ENCODE measurements around the gene SLC35C1.
A peak's percentile ranks its signal among the peaks of the same experiment; 100 is the strongest.

SLC35C1 gene

DNA sequence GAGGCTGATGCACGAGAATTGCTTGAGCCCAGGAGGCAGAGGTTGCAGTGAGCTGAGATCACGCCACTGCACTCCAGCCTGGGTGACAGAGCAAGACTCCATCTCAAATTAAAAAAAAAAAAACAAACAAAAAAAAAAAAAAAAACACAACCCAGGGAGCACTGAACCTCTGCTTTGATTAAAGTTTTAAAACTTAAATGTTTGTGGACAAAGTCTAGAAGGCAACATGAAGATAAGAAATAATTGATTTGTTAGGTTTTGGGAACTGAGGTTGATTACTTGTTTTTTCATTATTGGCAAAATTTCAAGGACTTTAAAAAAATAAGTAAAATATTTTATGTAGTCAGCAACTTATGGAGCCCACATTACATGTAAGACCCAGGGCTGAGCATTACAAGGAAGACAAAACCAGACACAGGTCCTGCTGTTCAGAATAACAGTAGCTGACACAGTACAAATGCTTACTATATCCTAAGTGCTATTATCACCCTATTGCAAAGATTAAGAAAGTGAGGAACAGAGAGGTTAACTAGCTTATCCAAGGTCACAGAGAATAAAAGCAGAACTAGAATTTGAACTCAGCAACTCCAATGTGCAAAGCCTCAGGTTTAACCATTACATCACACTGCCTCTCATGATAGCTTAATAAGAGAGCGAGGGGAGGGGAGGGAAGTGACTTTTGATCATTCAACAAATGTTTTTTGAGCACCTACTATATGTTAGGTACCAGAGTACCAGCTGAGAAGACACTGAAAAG lies 40.1 kb downstream of the SLC35C1 start:
- no peak for DNase-seq (ENCODE audit: low read depth, low spot score)

DNA sequence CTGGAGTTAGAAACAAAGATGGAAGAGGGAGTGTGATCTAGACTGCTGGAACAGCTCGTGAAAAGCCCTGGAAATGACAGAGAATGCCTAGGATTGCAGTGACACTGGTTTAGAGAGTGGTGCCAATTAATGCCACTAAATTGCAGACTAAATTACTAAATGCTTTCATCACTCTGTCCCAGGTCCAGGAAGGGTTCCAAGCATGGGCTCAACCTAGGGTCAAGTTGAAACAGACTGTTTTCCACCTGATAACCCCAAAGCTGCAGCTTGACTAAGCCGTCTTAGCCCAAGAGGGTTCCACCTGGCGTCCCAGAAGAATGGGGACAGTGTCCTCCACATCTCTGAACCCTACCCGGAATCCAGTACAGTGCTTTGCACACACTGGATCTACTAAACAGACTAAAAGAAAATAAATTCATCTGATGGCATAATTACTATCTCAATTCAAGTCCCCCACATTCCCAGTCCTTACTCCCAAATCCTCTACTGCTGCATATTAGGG lies 41.3 kb downstream of the SLC35C1 start:
- no peak for DNase-seq (ENCODE audit: low read depth, low spot score)

DNA sequence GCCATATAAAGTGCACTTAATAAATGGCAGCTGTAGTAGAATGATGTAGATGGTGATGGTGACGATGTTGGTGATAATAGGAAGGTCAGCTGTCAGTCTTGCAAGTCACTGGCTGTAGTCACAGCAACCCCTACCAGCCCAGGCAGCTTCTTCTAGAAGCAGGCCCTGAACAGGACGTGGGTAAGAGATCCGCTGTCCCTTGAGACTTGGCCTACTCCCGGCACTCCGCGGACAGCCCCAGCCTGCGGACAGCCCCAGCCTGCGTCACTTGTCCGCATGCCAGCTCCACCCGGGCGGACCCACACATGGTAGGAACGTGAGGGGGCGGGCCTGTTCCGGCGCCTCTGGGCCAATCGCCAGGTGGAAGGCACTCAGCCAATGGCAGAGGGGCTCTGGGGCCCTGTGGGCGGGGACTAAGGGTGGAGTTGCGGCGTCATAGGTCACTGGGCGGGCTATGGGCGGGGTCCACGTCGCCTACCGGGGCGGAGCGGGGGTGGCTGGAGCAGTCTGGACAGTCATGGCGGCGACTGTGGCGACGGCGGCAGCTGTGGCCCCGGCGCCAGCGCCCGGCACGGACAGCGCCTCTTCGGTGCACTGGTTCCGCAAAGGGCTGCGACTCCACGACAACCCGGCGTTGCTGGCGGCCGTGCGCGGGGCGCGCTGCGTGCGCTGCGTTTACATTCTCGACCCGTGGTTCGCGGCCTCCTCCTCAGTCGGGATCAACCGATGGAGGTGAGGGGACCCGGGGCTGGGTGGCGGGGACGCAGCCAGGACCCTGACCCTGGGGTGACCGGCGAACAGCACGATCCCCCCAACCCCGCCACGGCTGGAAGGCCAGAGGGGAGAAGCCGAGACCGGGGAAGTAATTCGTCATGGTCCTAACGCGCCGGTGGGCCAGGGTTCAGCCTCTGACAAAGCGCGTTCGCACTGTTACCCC lies 42.3 kb downstream of the SLC35C1 start, which contains the start of gene CRY2:
CRY2 (plus strand) TSS at position 502 of the 937 bp plus-strand sequence; CDS start at position 518, 16 bp downstream.
- DNase-seq (ENCODE audit: low read depth, low spot score), result peak; percentile 95

DNA sequence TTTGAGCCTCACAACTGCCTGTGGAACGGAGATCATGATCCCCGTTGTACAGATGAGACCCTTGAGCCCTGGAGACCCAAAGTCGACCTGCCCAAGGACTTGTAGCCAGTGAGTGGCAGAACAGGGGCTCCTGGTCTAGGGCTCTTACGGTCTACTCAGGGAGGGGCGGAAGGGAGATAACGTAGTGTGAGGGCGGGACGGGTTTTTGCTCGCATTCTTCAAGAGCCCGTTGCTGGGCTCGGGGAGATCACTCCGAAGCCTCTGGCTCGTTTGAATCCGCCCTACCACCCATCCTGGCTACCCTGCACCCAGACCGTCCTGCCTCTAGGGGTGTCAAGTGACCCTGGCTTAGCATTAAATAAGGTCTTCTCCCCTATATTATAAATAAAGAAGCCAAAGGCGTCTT lies 43.0 kb downstream of the SLC35C1 start:
- DNase-seq (ENCODE audit: low read depth, low spot score), result no peak

DNA sequence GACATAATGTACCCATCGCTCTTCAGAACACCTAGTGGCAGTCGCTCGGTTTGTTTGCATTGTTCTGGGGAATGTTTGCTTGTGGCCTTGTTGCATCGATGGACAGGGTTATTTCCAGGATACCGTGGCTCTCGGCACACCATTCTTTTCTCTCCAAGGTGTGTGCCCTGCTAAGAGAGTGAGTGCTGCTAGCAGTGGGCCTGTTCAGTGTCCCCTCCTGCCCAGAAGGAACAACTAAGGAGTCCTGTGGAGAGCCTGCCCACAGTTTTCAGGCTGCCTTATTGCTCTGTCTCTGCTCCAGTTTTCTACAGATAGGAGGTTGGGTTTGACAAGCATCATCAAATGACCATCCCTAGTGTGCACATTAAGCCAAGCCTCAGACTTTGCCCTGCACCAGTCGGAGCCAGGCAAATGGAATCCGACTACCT lies 43.7 kb downstream of the SLC35C1 start:
- no peak for DNase-seq (ENCODE audit: low read depth, low spot score)

DNA sequence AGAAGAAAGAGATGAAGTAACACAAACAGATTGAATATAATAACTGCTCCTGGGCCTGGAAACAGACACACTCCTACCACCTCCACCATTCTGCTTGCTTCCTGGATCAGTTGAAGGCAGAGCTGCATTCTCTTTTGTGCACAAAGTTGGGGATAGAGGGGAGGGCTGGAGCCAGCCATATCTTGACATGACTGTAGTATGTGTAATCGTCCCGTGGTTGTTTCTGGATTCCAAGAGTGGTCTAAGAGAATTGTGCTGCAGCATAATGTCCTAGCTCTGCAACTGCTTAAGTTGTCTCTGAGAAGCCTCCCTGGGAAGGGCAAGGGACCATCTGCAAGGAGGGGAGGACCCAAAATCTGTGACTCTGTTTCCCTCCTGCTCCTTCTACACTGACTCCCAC lies 45.5 kb downstream of the SLC35C1 start:
- no peak for DNase-seq (ENCODE audit: low read depth, low spot score)

DNA sequence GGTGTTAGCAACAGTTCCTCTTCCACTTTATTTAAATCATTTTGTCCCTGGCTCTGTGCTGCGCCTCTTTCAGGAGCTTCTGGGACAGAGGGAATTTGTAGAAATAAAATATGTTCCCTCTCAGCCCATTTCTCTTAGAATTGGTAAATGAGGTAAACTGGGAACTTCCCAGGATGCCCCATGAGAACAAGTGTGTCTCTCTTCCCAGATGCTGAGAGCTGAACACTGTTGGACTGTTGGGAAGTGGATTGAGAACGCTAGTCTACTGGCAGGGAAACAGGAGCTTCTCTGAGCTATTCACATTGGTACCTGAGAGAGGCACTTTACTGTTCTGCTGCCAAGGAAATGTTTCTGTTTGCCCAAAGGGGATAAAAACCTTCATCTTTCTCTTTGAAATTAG lies 46.3 kb downstream of the SLC35C1 start:
- DNase-seq (ENCODE audit: low read depth, low spot score), result no peak

DNA sequence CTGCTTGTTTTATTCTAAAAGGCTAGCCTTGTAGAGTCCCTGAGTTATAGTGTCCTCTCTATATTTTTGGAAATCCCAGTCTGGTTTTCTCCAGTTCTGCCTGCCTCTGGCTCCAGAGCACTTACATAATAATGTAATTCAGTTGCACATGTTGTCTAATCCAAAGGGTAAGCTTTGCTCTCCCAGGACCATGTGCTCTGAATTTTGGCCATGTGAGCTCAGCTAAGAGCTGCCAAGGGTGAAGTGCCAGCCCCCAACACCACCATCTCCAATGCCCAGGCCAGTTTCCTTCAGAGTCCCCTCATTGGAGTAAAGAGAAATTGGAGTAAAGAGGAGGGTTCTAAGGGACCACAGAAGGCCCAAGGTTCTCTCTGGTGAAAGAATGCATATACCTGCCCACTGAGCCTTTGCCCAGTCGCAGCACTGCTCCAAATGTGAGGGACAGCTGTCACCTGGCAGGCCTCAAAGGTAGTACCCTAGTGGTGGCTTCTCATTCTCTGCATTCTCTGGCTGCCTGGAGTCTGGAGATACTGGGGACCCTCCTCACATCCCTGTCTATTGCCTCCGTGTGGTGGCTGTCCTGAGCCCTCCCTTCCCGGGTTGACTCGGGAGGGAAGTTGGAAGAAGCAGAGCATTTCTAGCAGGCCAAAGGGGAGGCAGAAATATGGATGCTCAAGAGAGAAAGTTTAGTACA lies 47.2 kb downstream of the SLC35C1 start:
- no peak for DNase-seq (ENCODE audit: low read depth, low spot score)

DNA sequence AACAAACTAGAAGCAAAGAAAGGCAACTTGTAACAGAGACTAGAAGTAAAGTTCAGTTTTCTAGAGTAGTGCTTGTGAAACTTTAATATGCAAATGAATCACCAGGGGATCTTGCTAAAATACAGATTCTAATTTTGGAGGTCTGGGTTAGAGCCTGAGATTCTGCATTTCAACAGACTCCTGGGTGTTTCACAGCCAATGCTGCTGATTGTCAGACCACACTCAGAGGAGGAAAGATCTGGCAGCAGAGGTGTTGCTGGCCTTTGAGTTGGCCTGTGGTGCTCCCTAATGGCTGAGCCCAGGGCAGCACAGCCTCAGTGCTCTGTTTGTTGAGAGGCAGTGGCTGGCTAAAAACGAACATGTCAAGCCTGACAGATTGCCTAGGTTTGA lies 47.8 kb downstream of the SLC35C1 start:
- no peak for DNase-seq (ENCODE audit: low read depth, low spot score)

DNA sequence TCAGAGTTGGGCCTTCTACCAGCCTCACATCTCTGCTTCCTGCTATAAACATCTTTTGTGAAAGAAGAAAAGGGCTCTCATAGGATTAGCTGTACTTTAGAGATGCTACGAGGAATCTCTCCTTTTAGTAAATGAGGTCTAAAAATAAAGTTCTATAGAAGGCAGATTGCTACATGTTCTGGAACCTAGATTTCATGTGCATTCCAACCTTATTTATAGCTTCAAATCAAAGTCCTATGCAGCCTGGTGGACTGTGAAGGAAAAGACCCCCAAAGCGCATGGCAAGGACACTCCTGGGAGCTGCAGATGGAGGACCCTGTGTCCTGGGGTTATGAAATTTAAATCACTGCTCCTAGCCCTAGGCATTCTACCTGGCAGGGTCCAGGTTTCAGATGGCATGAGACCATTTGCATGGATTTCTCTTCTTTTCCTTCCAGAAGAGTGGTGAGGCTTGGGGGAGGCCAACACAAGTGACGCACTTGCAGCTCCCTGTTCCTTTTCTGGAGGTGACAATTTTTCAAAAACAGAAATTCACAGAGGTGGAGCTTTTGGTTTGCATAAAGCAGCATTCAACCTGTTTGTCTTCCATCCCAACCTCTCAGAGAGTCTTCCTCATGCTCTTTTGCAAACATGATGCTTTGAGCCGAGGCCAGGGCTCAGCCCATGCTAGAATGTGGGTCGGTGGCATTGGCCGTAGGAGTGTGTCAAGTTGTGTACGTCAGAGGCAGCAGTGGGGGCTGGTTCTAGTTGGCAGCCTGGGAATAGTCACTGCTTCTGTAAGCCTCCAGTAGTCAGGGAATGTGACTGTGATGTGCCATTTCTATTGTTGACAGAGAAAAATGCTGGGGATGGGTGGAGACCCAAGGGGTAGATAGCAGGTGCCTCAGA lies 48.6 kb downstream of the SLC35C1 start:
- DNase-seq (ENCODE audit: low read depth, low spot score), result no peak

DNA sequence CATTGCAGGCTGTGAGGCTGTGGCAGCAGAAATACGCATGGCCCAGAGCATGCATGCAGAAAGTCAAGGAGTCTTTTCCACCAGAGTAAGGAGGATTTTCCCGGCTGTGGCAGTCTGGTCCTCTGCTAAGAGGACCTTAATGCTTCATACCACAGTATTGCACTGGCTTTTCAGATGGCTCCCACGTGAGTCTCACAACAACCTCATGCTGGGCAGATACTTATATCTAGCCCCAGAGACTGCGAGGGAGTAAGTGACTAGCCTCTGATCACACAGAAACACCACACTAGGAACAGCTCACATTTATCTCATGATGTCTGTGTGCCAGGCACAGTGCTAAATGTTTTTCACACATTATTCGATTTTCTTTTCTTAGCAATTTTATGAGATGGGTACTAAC lies 50.4 kb downstream of the SLC35C1 start:
- no peak for DNase-seq (ENCODE audit: low read depth, low spot score)

DNA sequence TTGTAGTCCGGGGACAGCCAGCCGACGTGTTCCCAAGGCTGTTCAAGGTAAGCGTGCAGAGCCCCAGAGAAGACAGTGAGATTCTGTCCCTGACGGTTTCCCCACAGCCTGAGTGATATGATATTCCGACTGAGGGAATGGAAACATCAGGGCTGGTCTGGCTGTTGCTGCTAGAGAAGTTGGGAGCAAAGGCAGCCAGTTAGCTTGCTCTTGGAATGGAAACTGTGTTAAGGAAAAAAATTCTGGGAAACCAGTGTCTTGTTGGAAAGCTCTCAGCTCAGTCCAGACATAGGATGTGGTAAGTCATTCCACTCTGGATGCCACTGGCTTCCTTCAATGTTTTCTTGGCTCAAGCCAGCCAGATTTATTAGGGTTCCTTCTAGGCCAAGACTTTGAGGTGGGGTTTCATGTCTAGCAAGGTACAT lies 51.1 kb downstream of the SLC35C1 start:
- DNase-seq (ENCODE audit: low read depth, low spot score), result no peak

DNA sequence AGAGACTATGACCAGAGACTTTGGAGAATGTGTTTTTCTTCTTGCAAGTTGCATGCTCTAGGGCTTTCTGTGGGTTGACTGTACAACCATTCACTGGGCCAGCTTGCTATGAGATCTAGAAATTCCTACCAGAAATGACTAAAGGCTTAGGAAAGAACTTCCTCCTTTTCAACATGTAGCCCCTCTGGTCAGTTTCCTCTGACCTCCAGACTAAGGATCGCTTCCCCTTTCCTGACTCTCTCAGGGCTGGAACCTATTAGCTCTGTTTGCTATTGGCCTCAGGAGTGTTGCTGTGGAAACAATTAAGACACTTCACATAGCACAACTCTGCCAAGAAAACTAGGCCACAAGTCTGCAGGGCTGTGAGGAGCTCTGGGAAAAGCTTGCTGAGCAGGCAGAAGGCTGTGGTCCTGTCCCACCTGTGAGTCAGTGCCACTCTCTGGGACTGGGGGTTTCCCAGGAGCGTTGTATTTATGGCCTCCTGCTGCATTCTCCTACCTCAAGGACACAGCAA lies 53.1 kb downstream of the SLC35C1 start:
- no peak for DNase-seq (ENCODE audit: low read depth, low spot score)

DNA sequence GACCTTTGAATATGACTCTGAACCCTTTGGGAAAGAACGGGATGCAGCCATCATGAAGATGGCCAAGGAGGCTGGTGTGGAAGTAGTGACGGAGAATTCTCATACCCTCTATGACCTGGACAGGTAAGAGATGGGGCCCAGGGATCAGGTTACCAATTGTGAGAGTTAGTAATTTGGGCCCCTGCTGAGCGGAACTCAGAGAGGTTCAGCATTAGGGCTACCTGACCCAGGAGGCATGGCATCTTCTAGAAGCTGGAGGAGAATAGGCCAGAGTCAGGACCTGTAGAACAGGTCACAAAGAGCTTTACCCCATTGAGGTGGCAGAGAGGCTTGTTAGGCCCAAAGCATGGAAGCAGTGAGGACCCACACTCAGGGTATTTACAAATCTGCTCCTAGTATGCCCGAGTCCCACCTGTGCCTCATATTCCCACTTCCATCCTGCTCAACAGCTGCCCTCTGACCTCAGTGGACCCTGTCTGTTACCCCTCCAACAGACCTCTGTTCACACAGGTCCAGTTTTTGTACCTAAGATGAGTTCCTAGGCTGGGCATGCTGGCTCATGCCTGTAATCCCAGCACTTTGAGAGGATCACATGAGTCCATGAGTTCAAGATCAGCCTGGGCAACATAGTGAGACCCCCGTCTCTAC lies 53.9 kb downstream of the SLC35C1 start:
- DNase-seq (ENCODE audit: low read depth, low spot score), result no peak

DNA sequence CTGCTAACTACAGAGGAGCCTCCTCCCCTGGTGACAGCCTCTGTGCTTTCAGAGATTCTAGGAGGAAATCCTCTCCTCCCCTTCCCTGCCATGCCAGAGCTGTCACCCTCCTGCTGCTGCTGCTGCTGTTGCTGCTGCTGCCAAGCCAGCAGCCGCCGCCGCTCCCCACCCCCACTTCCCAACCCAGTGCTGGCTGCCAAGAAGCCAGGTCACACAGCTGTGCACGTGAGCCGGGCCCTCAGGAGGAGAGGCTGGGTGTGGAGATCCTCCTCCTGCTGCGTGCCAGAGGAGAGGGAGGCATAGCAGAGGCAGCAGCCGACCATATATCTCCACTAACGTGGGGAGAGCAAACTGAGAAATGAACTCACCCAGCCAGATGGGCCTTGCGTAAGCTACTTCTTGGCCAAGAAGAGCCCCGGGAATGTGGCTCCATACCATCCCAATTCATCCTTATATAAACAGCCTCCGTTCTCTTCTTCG lies 54.8 kb downstream of the SLC35C1 start:
- DNase-seq (ENCODE audit: low read depth, low spot score), result peak; percentile 91

DNA sequence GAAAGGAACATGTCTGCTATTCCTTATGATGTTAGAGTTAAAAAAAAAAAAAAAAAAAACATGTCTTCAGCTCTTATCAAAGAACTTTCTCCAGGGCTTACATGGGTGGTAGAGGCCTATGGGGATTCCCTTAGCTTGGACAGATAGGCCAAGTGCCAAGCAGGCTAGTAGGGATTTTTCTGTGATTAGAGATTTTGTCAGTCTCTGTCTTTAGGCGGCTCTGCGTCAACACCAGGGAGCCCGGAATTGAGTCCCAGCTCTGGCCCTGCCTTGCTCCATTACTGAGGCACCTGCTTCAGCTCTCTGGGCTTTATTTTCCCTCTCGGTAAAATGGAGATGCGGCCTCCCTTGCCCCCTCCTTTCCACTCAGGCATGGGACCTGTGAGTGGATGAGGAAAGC lies 55.4 kb downstream of the SLC35C1 start:
- no peak for DNase-seq (ENCODE audit: low read depth, low spot score)

DNA sequence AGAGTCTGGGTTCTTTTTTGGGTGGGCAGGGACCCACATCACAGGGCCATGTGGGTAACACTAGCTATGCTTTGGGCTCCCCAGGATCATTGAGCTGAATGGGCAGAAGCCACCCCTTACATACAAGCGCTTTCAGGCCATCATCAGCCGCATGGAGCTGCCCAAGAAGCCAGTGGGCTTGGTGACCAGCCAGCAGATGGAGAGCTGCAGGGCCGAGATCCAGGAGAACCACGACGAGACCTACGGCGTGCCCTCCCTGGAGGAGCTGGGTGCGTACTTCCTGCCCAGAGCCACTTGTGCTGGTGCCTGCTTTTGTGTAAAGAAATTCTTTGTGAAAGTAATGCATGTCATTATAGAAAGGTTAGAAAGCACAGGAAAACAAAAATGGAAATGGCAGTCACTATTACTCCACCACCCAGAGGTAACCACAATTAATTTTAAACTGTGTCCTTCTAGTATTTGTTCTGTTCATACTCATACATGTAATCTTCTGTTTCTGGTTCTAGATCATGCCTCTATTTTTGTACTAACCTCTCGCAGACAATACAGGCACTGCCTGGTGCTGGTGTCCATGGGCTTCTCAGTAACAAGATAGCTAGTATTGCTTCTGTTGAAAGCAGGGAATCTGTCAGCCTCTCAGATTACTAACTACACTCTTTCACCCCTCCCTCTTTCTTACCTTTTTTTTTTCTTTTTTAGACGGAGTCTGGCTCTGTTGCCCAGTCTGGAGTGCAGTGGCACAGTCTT lies 56.0 kb downstream of the SLC35C1 start:
- DNase-seq (ENCODE audit: low read depth, low spot score), result no peak
